Fibroblast of villous mesenchyme (primary cell): ENCODE measurements around the gene BMP15. TPM values are rescaled to one million over a fixed set of nuclear protein-coding genes. Genes with fewer than 3 reads are reported as not detected.

Experiments used
- DNase-seq: peaks from one replicate; pipeline ENCODE4 v3.0.0-alpha.2; 2010; ENCODE audit warnings: low read depth
- H3K4me3 ChIP-seq: 2 replicates; pipeline ENCODE4 v1.5.1; 2011; ENCODE audit warnings: low read depth, mild to moderate bottlenecking, low read length
- CTCF ChIP-seq: IDR thresholded peaks from 2 replicates; pipeline ENCODE4 v1.5.1; 2012; ENCODE audit warnings: low read depth, mild to moderate bottlenecking, low read length; ENCODE audit not compliant: insufficient read depth
- total RNA-seq: library from RNA; depleted of rRNA; stranded (reverse); fragments of >200 nt; gene quantifications from 2 replicates; pipeline ENCODE4 v1.2.3, GENCODE V29; 2012

Gene BMP15
- total RNA-seq, 1 donor: not detected

- H3K4me3 ChIP-seq: no peak overlapping the region
- peak; percentile 1 for DNase-seq
- TF ChIP-seq CTCF: peak; percentile 21
These were observed 9.6 kb downstream of the BMP15 start for GRCh38 chrX:50920132-50920531.

GRCh38 chrX:50927127-50927526, 16.6 kb downstream of the BMP15 start:
- TF ChIP-seq CTCF: no peak
- no peak for DNase-seq
- no peak overlapping the region for H3K4me3 ChIP-seq

- TF ChIP-seq CTCF: peak; percentile 23
- DNase-seq: no peak
- H3K4me3 ChIP-seq: no peak overlapping the region
These were observed 31.1 kb downstream of the BMP15 start for GRCh38 chrX:50941638-50942037.

GRCh38 chrX:50942471-50942870, 31.9 kb downstream of the BMP15 start:
- DNase-seq: no peak
- no peak for TF ChIP-seq CTCF
- no peak overlapping the region for H3K4me3 ChIP-seq

GRCh38 chrX:50952406-50952805, 41.9 kb downstream of the BMP15 start:
- no peak for TF ChIP-seq CTCF
- H3K4me3 ChIP-seq: no peak overlapping the region
- DNase-seq: no peak

GRCh38 chrX:50953832-50954231, 43.3 kb downstream of the BMP15 start:
- TF ChIP-seq CTCF: no peak
- no peak overlapping the region for H3K4me3 ChIP-seq
- DNase-seq: no peak

- no peak for TF ChIP-seq CTCF
- no peak overlapping the region for H3K4me3 ChIP-seq
- DNase-seq: no peak
These were observed 51.6 kb downstream of the BMP15 start for GRCh38 chrX:50962156-50962555.
